ENCODE data around the gene NCOA1. TPM values are rescaled to one million over a fixed set of nuclear protein-coding genes. Genes with fewer than 3 reads are reported as not detected.
A peak's percentile ranks its signal among the peaks of the same experiment; 100 is the strongest.
"Not testable (repeated sequence)": the region's sequence is repeated elsewhere in the genome, so short reads cannot be mapped to it uniquely, and the experiment has no call there.

Gene NCOA1
- total RNA-seq, 1 experiment from 2014 or later = 5.6 TPM

GRCh38 chr2:24577481-24577880 is 86.4 kb downstream of the NCOA1 start:
- no peak for DNase-seq (ENCODE audit: low spot score)

GRCh38 chr2:24579053-24579803 is 88.2 kb downstream of the NCOA1 start:
- DNase-seq (ENCODE audit: low spot score) = no peak

- no peak for DNase-seq (ENCODE audit: low spot score)
Observed at GRCh38 chr2:24580561-24580960, 89.5 kb downstream of the NCOA1 start.

GRCh38 chr2:24581971-24582370 is 90.9 kb downstream of the NCOA1 start:
- DNase-seq (ENCODE audit: low spot score) = not testable (repeated sequence)

GRCh38 chr2:24586955-24587354 is 95.9 kb downstream of the NCOA1 start:
- no peak for DNase-seq (ENCODE audit: low spot score)

- no peak for DNase-seq (ENCODE audit: low spot score)
Observed at GRCh38 chr2:24588294-24588693, 97.2 kb downstream of the NCOA1 start.

GRCh38 chr2:24592441-24593100 is 101.5 kb downstream of the NCOA1 start:
- DNase-seq (ENCODE audit: low spot score) = no peak

- DNase-seq (ENCODE audit: low spot score) = no peak
Observed at GRCh38 chr2:24594283-24594682, 103.2 kb downstream of the NCOA1 start.

- DNase-seq (ENCODE audit: low spot score) = no peak
Observed at GRCh38 chr2:24597181-24597870, 106.3 kb downstream of the NCOA1 start.

- DNase-seq (ENCODE audit: low spot score) = not testable (repeated sequence)
Observed at GRCh38 chr2:24600140-24600539, 109.1 kb downstream of the NCOA1 start.

- DNase-seq (ENCODE audit: low spot score) = no peak
Observed at GRCh38 chr2:24611631-24612030, 120.6 kb downstream of the NCOA1 start.

GRCh38 chr2:24613154-24613814 is 122.2 kb downstream of the NCOA1 start:
- DNase-seq (ENCODE audit: low spot score) = peak; percentile 6

- DNase-seq (ENCODE audit: low spot score) = no peak
Observed at GRCh38 chr2:24616616-24617015, 125.6 kb downstream of the NCOA1 start.

GRCh38 chr2:24617424-24617823 is 126.4 kb downstream of the NCOA1 start:
- no peak for DNase-seq (ENCODE audit: low spot score)

- no peak for DNase-seq (ENCODE audit: low spot score)
Observed at GRCh38 chr2:24618144-24618543, 127.1 kb downstream of the NCOA1 start.

- DNase-seq (ENCODE audit: low spot score) = no peak
Observed at GRCh38 chr2:24618680-24619079, 127.6 kb downstream of the NCOA1 start.

- DNase-seq (ENCODE audit: low spot score) = no peak
Observed at GRCh38 chr2:24620936-24621335, 129.9 kb downstream of the NCOA1 start.

- DNase-seq (ENCODE audit: low spot score) = no peak
Observed at GRCh38 chr2:24621779-24622538, 130.9 kb downstream of the NCOA1 start.

- no peak for DNase-seq (ENCODE audit: low spot score)
Observed at GRCh38 chr2:24623535-24623934, 132.5 kb downstream of the NCOA1 start.

- DNase-seq (ENCODE audit: low spot score) = no peak
Observed at GRCh38 chr2:24625728-24626127, 134.7 kb downstream of the NCOA1 start.

- DNase-seq (ENCODE audit: low spot score) = no peak
Observed at GRCh38 chr2:24626131-24626530, 135.1 kb downstream of the NCOA1 start.

- no peak for DNase-seq (ENCODE audit: low spot score)
Observed at GRCh38 chr2:24628746-24629145, 137.7 kb downstream of the NCOA1 start.

All from H4 (cell line).